Liver (tissue), 9 donors: ENCODE results near the gene TUBA4B. TPM values are rescaled to one million over a fixed set of nuclear protein-coding genes. Genes with fewer than 3 reads are reported as not detected.

Experiments used
- DNase-seq: peaks from one replicate; pipeline ENCODE4 v3.0.0-alpha.2; 2017; ENCODE audit warnings: low spot score
- H3K27ac ChIP-seq, 2 donors: one replicate each; pipeline ENCODE4 v1.7.0; 2013; ENCODE audit warnings: inconsistent platforms in 2 of 2, low read length in 2 of 2, control low read depth in 1 of 2, low read depth in 1 of 2, mild to moderate bottlenecking in 1 of 2
- H3K27me3 ChIP-seq, 4 donors: one replicate each; pipeline versions ENCODE4 v1.6.1 to v1.7.0; 2013; ENCODE audit warnings: low read length in 3 of 4, inconsistent platforms in 1 of 4, mild to moderate bottlenecking in 1 of 4, moderate library complexity in 1 of 4; ENCODE audit not compliant: control insufficient read depth in 4 of 4, insufficient read depth in 4 of 4
- H3K36me3 ChIP-seq, 4 donors: one replicate each; pipeline versions ENCODE4 v1.6.1 to v1.7.0; 2013; ENCODE audit warnings: low read length in 3 of 4, mild to moderate bottlenecking in 3 of 4, low read depth in 1 of 4, moderate library complexity in 1 of 4; ENCODE audit not compliant: control insufficient read depth in 4 of 4, insufficient read depth in 3 of 4
- H3K4me1 ChIP-seq, 4 donors: one replicate each; pipeline versions ENCODE4 v1.6.1 to v1.7.0; 2013; ENCODE audit warnings: low read length in 3 of 4, mild to moderate bottlenecking in 3 of 4, moderate library complexity in 1 of 4; ENCODE audit not compliant: control insufficient read depth in 4 of 4, insufficient read depth in 4 of 4
- H3K4me3 ChIP-seq, 3 donors: one replicate each; pipeline versions ENCODE4 v1.6.1 to v1.7.0; 2013; ENCODE audit warnings: low read length in 3 of 3, control low read depth in 1 of 3, low read depth in 1 of 3, mild to moderate bottlenecking in 1 of 3
- H3K9ac ChIP-seq, 2 donors: one replicate each; pipeline ENCODE4 v1.7.0; 2013; ENCODE audit warnings: low read length in 2 of 2, mild to moderate bottlenecking in 2 of 2, moderate library complexity in 2 of 2, control low read depth in 1 of 2, low read depth in 1 of 2
- H3K9me3 ChIP-seq, 4 donors: one replicate each; pipeline versions ENCODE4 v1.6.1 to v1.7.0; 2013; ENCODE audit warnings: low read length in 3 of 4; ENCODE audit not compliant: control insufficient read depth in 4 of 4
- EGR1 ChIP-seq, 2 donors: IDR thresholded peaks; 2 replicates each; pipeline ENCODE4 v1.6.1; 2016 to 2018; ENCODE audit warnings: antibody characterized with exemption in 2 of 2, low read depth in 2 of 2
- FOXA2 ChIP-seq: IDR thresholded peaks from 2 replicates; pipeline ENCODE4 v1.6.1; 2016; ENCODE audit warnings: antibody characterized with exemption
- GABPA ChIP-seq, 2 donors: IDR thresholded peaks in 1 of 2; conservative IDR thresholded peaks in 1 of 2; 2 replicates each; pipeline ENCODE4 v1.6.1; 2016; ENCODE audit warnings: antibody characterized with exemption in 2 of 2, mild to moderate bottlenecking in 1 of 2, moderate library complexity in 1 of 2
- HNF4G ChIP-seq: IDR thresholded peaks from 2 replicates; pipeline ENCODE4 v1.6.1; 2016; ENCODE audit warnings: antibody characterized with exemption
- JUND ChIP-seq, 2 donors: IDR thresholded peaks; 2 replicates each; pipeline ENCODE4 v1.6.1; 2016; ENCODE audit warnings: antibody characterized with exemption in 2 of 2
- NR2F2 ChIP-seq: IDR thresholded peaks from 2 replicates; pipeline ENCODE4 v1.6.1; 2016; ENCODE audit warnings: antibody characterized with exemption
- RAD21 ChIP-seq, 2 donors: IDR thresholded peaks; 2 replicates each; pipeline ENCODE4 v1.6.1; 2016; ENCODE audit warnings: antibody characterized with exemption in 2 of 2, mild to moderate bottlenecking in 2 of 2
- REST ChIP-seq: IDR thresholded peaks from 2 replicates; pipeline ENCODE4 v1.6.1; 2016; ENCODE audit warnings: antibody characterized with exemption, mild to moderate bottlenecking
- RXRA ChIP-seq, 2 donors: IDR thresholded peaks; 2 replicates each; pipeline ENCODE4 v1.6.1; 2017 to 2018; ENCODE audit warnings: antibody characterized with exemption in 2 of 2, mild to moderate bottlenecking in 1 of 2
- TAF1 ChIP-seq: conservative IDR thresholded peaks from 2 replicates; pipeline ENCODE4 v1.6.1; 2016; ENCODE audit warnings: antibody characterized with exemption, mild to moderate bottlenecking
- YY1 ChIP-seq: IDR thresholded peaks from 2 replicates; pipeline ENCODE4 v1.6.1; 2016; ENCODE audit warnings: antibody characterized with exemption, mild to moderate bottlenecking
- ZBTB33 ChIP-seq: IDR thresholded peaks from 2 replicates; pipeline ENCODE4 v1.6.1; 2016; ENCODE audit warnings: antibody characterized with exemption
- WGBS: extraction: QIAGEN DNeasy Blood & Tissue Kit; methylation state at CpG from one replicate; pipeline ENCODE4 v1.1.7; 2013; 5-methylcytosine and 5-hydroxymethylcytosine counted together
- polyA plus RNA-seq, 2 donors: library from polyadenylated mRNA; stranded (reverse) in 1 of 2; unstranded in 1 of 2; fragments of 200-250 nt in 1 of 2; fragments of >200 nt in 1 of 2; fragmentation: Nextera tagmentation in 1 of 2; extraction: Ambion mirVana in 1 of 2; gene quantifications; one replicate each; pipeline versions ENCODE4 v1.2.1 to v1.2.3, GENCODE V29; 2013 to 2015
- total RNA-seq, 2 donors: library from RNA; depleted of rRNA; stranded (reverse); fragments of >200 nt; gene quantifications; one replicate each; pipeline ENCODE4 v1.2.3, GENCODE V29; 2014
- TF ChIP-seq, protein P1 (sequence below): IDR thresholded peaks from 2 replicates; pipeline ENCODE4 v1.6.1; 2016; ENCODE audit warnings: antibody characterized with exemption
- TF ChIP-seq, protein P2 (sequence below): IDR thresholded peaks from 2 replicates; pipeline ENCODE4 v1.6.1; 2016; ENCODE audit warnings: antibody characterized with exemption
- TF ChIP-seq, protein P3 (sequence below): fragments of 150-350 bp; IDR thresholded peaks from 2 replicates; pipeline ENCODE4 v1.5.1; 2017; ENCODE audit warnings: improper control_type of control experiment, low read depth, low read length; ENCODE audit not compliant: missing input control
- donor health status: healthy.
- donor health status: healthy.
- donor health status: healthy.
- donor health status: healthy.
- donor health status: healthy.

TUBA4B gene
- total and polyA plus RNA-seq, 4 donors, result 0.08 to 0.20 (median 0.19) TPM; not detected in 1

DNA sequence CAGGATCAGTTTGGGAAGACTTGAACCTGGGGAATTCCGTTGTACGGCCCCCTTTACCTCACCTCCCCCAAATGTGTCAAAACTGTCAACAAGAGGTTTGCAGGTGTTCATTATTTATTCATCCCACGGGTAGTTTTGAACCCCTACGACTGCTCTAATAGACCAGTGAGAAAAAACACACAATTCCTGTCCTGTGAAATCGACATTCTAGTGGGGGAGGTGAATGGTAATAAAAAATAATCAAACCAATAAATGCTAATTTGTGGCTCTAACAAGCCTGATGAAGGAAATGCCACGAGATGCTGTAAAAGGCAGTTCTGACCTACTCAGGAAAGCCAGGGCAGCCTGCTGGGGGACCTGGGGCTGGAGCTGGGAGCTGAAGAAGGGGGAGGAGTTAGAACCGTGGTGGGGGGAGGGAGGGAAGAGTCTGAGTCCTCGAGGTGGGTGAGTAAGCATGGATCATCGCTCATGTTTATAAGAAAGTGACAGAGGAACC, 25.7 kb downstream of the TUBA4B start:
- Histone ChIP-seq H3K36me3 (peaks cover 2 to 30% (median 22%) of the 10 kb centered on the region in 4 donors), H3K9ac (peak overlapping the region; percentile 88 to 89), H3K9me3 (no peaks in the 10 kb centered on the region), H3K27ac (peak overlapping the region; percentile 96 to 98), H3K4me1 (peaks cover 7 to 24% (median 14%) of the 10 kb centered on the region in 4 donors), H3K27me3 (no peaks in the 10 kb centered on the region), H3K4me3 (peak overlapping the region; percentile 31 to 72 (median 55))
- WGBS, result 20% methylated on average over 9 of the region's 9 CpGs
- DNase-seq, result no peak
- TF ChIP-seq JUND (IDR thresholded peaks at IDR 0.05) (no peak), FOXA2 (no peak), RAD21 (IDR thresholded peaks at IDR 0.05) (no peak), YY1 (no peak), GABPA (IDR thresholded peaks at IDR 0.05 in 1 of 2, conservative IDR thresholded peaks at IDR 0.05 in 1 of 2) (no peak), EGR1 (IDR thresholded peaks at IDR 0.05; ENCODE audit: low read depth in 2 of 2) (no peak), HNF4G (no peak), ZBTB33 (no peak), RXRA (IDR thresholded peaks at IDR 0.05) (no peak), REST (no peak), TAF1 (no peak), NR2F2 (no peak)
- TF ChIP-seq, protein P1, sequence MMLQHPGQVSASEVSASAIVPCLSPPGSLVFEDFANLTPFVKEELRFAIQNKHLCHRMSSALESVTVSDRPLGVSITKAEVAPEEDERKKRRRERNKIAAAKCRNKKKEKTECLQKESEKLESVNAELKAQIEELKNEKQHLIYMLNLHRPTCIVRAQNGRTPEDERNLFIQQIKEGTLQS, result no peak
- TF ChIP-seq, protein P2, sequence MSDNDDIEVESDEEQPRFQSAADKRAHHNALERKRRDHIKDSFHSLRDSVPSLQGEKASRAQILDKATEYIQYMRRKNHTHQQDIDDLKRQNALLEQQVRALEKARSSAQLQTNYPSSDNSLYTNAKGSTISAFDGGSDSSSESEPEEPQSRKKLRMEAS, result no peak
- TF ChIP-seq, protein P3, sequence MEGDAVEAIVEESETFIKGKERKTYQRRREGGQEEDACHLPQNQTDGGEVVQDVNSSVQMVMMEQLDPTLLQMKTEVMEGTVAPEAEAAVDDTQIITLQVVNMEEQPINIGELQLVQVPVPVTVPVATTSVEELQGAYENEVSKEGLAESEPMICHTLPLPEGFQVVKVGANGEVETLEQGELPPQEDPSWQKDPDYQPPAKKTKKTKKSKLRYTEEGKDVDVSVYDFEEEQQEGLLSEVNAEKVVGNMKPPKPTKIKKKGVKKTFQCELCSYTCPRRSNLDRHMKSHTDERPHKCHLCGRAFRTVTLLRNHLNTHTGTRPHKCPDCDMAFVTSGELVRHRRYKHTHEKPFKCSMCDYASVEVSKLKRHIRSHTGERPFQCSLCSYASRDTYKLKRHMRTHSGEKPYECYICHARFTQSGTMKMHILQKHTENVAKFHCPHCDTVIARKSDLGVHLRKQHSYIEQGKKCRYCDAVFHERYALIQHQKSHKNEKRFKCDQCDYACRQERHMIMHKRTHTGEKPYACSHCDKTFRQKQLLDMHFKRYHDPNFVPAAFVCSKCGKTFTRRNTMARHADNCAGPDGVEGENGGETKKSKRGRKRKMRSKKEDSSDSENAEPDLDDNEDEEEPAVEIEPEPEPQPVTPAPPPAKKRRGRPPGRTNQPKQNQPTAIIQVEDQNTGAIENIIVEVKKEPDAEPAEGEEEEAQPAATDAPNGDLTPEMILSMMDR, result no peak
